SK-N-MC (cell line): ENCODE results near the gene ZDBF2.

Experiments
- EZH2 ChIP-seq: fragments of 200-600 bp; sonication (generic); IDR thresholded peaks from one replicate; pipeline ENCODE4 v1.6.1; 2017; ENCODE audit warnings: antibody characterized with exemption
- FOXP2 ChIP-seq: optimal IDR thresholded peaks from 2 replicates; pipeline ENCODE3; 2011; ENCODE audit warnings: mild to moderate bottlenecking, moderate library complexity; ENCODE audit not compliant: insufficient read depth; ENCODE audit errors: extremely low read length, control extremely low read depth
- POLR2AphosphoS5 ChIP-seq: IDR thresholded peaks from 2 replicates; pipeline ENCODE4 v1.6.1; 2012; ENCODE audit warnings: mild to moderate bottlenecking, low read depth, low read length, borderline replicate concordance

DNA sequence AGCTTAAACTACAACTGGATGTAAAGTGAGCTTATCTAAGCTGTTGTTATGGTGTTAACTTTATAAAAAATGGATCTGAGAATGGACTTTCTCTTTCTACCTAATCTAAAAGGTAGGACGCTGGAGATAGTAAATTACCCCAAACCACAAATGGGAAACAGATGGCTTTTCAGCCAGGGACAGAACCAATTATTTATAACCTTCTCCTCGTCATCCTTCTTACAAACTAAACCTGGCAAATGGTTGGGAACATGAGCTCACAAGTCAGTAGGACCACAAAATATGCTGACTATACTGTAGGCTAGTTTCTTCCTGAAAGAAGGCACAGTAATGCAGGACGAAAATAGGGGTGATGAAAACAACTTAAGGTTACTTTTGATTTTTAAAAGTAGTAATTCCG lies 32.7 kb upstream of the ZDBF2 start:
- TF ChIP-seq EZH2 = no peak
- no peak for TF ChIP-seq FOXP2
- no peak for TF ChIP-seq POLR2AphosphoS5
